K562 (cell line): Measurements from ENCODE around the gene EMC6. TPM values are rescaled to one million over a fixed set of nuclear protein-coding genes. Genes with fewer than 3 reads are reported as not detected.

Experiments
- ATAC-seq: fragments of 200-7000 bp; cut with Tn5 transposase; 3 replicates; pipeline ENCODE4 v1.9.1; 2020; ENCODE audit warnings: moderate library complexity
- BruUV-seq: library from RNA; stranded (reverse); fragments of 400-500 nt; replicated peaks from 2 replicates; lab custom pipeline; 2021; lab: Mats Ljungman, UMichigan
- CTCF ChIA-PET: fragments of 300-600 bp; formaldehyde crosslinking; extraction: SDS; loops from one replicate; lab custom pipeline; 2021; ENCODE audit warnings: low intra/inter-chr PET ratio; lab: Yijun Ruan, JAX
- POLR2A ChIA-PET: fragments of 300-600, 350-650 bp; sonication (Branson Sonifier 250); formaldehyde crosslinking; extraction: SDS; loops from one replicate; lab custom pipeline; 2021; ENCODE audit warnings: antibody characterized with exemption, inconsistent platforms; lab: Yijun Ruan, JAX
- DNase-seq, 4 experiments: peaks; one replicate each; pipeline versions ENCODE4 v3.0.0 to v3.0.0-alpha.2; 2011 to 2018; ENCODE audit warnings: low spot score in 3 of 4, mixed read lengths in 3 of 4; ENCODE audit errors: extremely low read depth in 1 of 4
- FAIRE-seq: peaks from 2 replicates; lab custom pipeline; 2011; peaks lifted over from hg19 to GRCh38; lab: Jason Lieb, UNC
- H2AFZ ChIP-seq: 2 replicates; pipeline ENCODE4 v1.6.0; 2011; ENCODE audit warnings: low read depth, low read length, control low read depth, inconsistent platforms
- H3K27ac ChIP-seq: fragments of 200-600 bp; 3 replicates; pipeline ENCODE4 v1.8.0; 2011; ENCODE audit warnings: low read depth, mild to moderate bottlenecking, control low read depth, inconsistent platforms, low read length, moderate library complexity, mixed read lengths; ENCODE audit errors: extremely low read depth
- H3K27me3 ChIP-seq, 2 experiments: fragments of 300-600 bp in 1 of 2; 2 replicates in 1 of 2; 3 replicates in 1 of 2; pipeline versions ENCODE4 v1.6.0 to v1.8.0; 2011; ENCODE audit warnings: inconsistent platforms in 2 of 2, low read length in 2 of 2, mild to moderate bottlenecking in 1 of 2, mixed read lengths in 1 of 2, moderate library complexity in 1 of 2; ENCODE audit not compliant: control insufficient read depth in 2 of 2, insufficient read depth in 2 of 2
- H3K36me3 ChIP-seq: fragments of 300-600 bp; 3 replicates; pipeline ENCODE4 v1.8.0; 2011; ENCODE audit warnings: mild to moderate bottlenecking, low read length, inconsistent platforms; ENCODE audit not compliant: control insufficient read depth, insufficient read depth
- H3K4me1 ChIP-seq, 2 experiments: fragments of 200-600 bp in 1 of 2; replicated peaks in 1 of 2; 2 replicates in 1 of 2; 3 replicates in 1 of 2; pipeline versions ENCODE4 v1.5.1 to v1.8.0; 2011; ENCODE audit warnings: inconsistent platforms in 2 of 2, low read length in 2 of 2, mild to moderate bottlenecking in 1 of 2, mixed read lengths in 1 of 2, moderate library complexity in 1 of 2; ENCODE audit not compliant: control insufficient read depth in 2 of 2, insufficient read depth in 2 of 2
- H3K4me2 ChIP-seq: 2 replicates; pipeline ENCODE4 v1.6.1; 2011; ENCODE audit warnings: low read length, control low read depth, inconsistent platforms, mixed read lengths; ENCODE audit not compliant: insufficient read depth
- H3K4me3 ChIP-seq: fragments of 200-600 bp; sonication (generic), shearing (Covaris generic); 2 replicates; pipeline ENCODE4 v1.5.1; 2016; ENCODE audit warnings: control low read depth, inconsistent platforms
- H3K79me2 ChIP-seq: fragments of 200-600 bp; 3 replicates; pipeline ENCODE4 v1.8.0; 2011; ENCODE audit warnings: low read length, inconsistent platforms; ENCODE audit not compliant: control insufficient read depth, insufficient read depth
- H3K9ac ChIP-seq, 2 experiments: 2 replicates each; pipeline versions ENCODE4 v1.6.0 to v1.6.1; 2011; ENCODE audit warnings: low read depth in 2 of 2, low read length in 2 of 2, control low read depth in 1 of 2, inconsistent platforms in 1 of 2, mild to moderate bottlenecking in 1 of 2, mixed read lengths in 1 of 2; ENCODE audit not compliant: insufficient read depth in 1 of 2
- H3K9me1 ChIP-seq: one replicate; pipeline ENCODE4 v1.6.0; 2011; ENCODE audit warnings: inconsistent platforms, mild to moderate bottlenecking, low read length, moderate library complexity; ENCODE audit not compliant: control insufficient read depth, insufficient read depth
- H3K9me3 ChIP-seq: replicated peaks from 2 replicates; pipeline ENCODE4 v1.5.1; 2011; ENCODE audit warnings: low read depth, low read length, inconsistent platforms; ENCODE audit not compliant: control insufficient read depth, insufficient read depth
- H4K20me1 ChIP-seq: replicated peaks from 2 replicates; pipeline ENCODE4 v1.6.1; 2011; ENCODE audit warnings: low read length, inconsistent platforms, mixed read lengths; ENCODE audit not compliant: control insufficient read depth, insufficient read depth
- CBX1 ChIP-seq: sonication (generic); IDR thresholded peaks from 2 replicates; pipeline ENCODE4 v1.6.1; 2016; ENCODE audit warnings: antibody characterized with exemption, low read depth, mild to moderate bottlenecking
- CREB1 ChIP-seq, 2 experiments: sonication (generic) in 1 of 2; formaldehyde crosslinking in 1 of 2; IDR thresholded peaks; 2 replicates each; pipeline versions ENCODE4 v1.6.1 to v1.8.0; 2012 to 2022; ENCODE audit warnings: inconsistent platforms in 1 of 2, mild to moderate bottlenecking in 1 of 2, missing genetic modification reagents in 1 of 2, moderate library complexity in 1 of 2
- CTCF ChIP-seq, 3 experiments: IDR thresholded peaks in 2 of 3; conservative IDR thresholded peaks in 1 of 3; 2 replicates each; pipeline ENCODE4 v1.5.1; 2011 to 2012; ENCODE audit warnings: low read length in 3 of 3, mild to moderate bottlenecking in 3 of 3, control low read depth in 2 of 3, improper control_type of control experiment in 1 of 3, inconsistent platforms in 1 of 3, low read depth in 1 of 3, mixed read lengths in 1 of 3, moderate library complexity in 1 of 3; ENCODE audit not compliant: insufficient read depth in 2 of 3
- EGR1 ChIP-seq: fragments of 450-650 bp; conservative IDR thresholded peaks from 2 replicates; pipeline ENCODE4 v1.6.1; 2017; ENCODE audit warnings: mild to moderate bottlenecking
- HMG20B ChIP-seq: fragments of 250-450 bp; sonication (Bioruptor Pico); IDR thresholded peaks from 2 replicates; pipeline ENCODE4 v1.5.0; 2021; ENCODE audit warnings: mild to moderate bottlenecking
- KLF16 ChIP-seq: IDR thresholded peaks from 2 replicates; pipeline ENCODE4 v1.6.1; 2016; ENCODE audit warnings: antibody characterized with exemption
- MCM3 ChIP-seq: fragments of 450-650 bp; IDR thresholded peaks from 2 replicates; pipeline ENCODE4 v1.6.1; 2016
- MED1 ChIP-seq: sonication (generic); formaldehyde crosslinking; IDR thresholded peaks from 2 replicates; pipeline ENCODE4 v1.8.1; 2023; ENCODE audit warnings: missing genetic modification reagents, borderline replicate concordance
- NELFE ChIP-seq: IDR thresholded peaks from 2 replicates; pipeline ENCODE4 v1.6.1; 2011; ENCODE audit warnings: mild to moderate bottlenecking; ENCODE audit not compliant: insufficient read depth, insufficient read length
- NONO ChIP-seq, 2 experiments: fragments of 200-400 bp in 1 of 2; fragments of 450-650 bp in 1 of 2; formaldehyde crosslinking in 1 of 2; IDR thresholded peaks; 2 replicates each; pipeline ENCODE4 v1.6.1; 2017; ENCODE audit warnings: low read depth in 2 of 2, mild to moderate bottlenecking in 2 of 2, moderate library complexity in 2 of 2, low read length in 1 of 2
- PTBP1 ChIP-seq: fragments of 200-400 bp; formaldehyde crosslinking; IDR thresholded peaks from 2 replicates; pipeline ENCODE4 v1.6.1; 2017; ENCODE audit warnings: low read depth, low read length
- RAD21 ChIP-seq, 2 experiments: fragments of 250-450 bp in 1 of 2; fragments of 450-650 bp in 1 of 2; sonication (Bioruptor Pico) in 1 of 2; formaldehyde crosslinking in 1 of 2; IDR thresholded peaks in 1 of 2; conservative IDR thresholded peaks in 1 of 2; 2 replicates each; pipeline versions ENCODE4 v1.4.0 to v1.8.0; 2020 to 2022; ENCODE audit warnings: mild to moderate bottlenecking in 2 of 2, moderate library complexity in 1 of 2
- SIN3B ChIP-seq: fragments of 450-650 bp; IDR thresholded peaks from 2 replicates; pipeline ENCODE4 v1.6.1; 2017; ENCODE audit warnings: low read depth, mild to moderate bottlenecking, moderate library complexity
- SMAD4 ChIP-seq: fragments of 250-450 bp; sonication (Bioruptor Pico); conservative IDR thresholded peaks from 2 replicates; pipeline ENCODE4 v1.8.0; 2021; ENCODE audit warnings: inconsistent platforms, mild to moderate bottlenecking, moderate library complexity
- SP1 ChIP-seq: sonication (generic); formaldehyde crosslinking; IDR thresholded peaks from 2 replicates; pipeline ENCODE4 v1.8.1; 2022; ENCODE audit warnings: mild to moderate bottlenecking, missing genetic modification reagents
- THAP7 ChIP-seq: fragments of 250-450 bp; sonication (Bioruptor Pico); IDR thresholded peaks from 2 replicates; pipeline ENCODE4 v1.5.0; 2021
- TRIM28 ChIP-seq: fragments of 450-650 bp; IDR thresholded peaks from 2 replicates; pipeline ENCODE4 v1.6.1; 2017
- ZBTB17 ChIP-seq: fragments of 450-650 bp; formaldehyde crosslinking; IDR thresholded peaks from 2 replicates; pipeline ENCODE4 v1.4.0; 2020; ENCODE audit warnings: mild to moderate bottlenecking
- ZNF511 ChIP-seq: sonication (generic); formaldehyde crosslinking; IDR thresholded peaks from 2 replicates; pipeline ENCODE4 v1.8.0; 2022; ENCODE audit warnings: mild to moderate bottlenecking, missing genetic modification reagents
- ZNF696 ChIP-seq: fragments of 250-450 bp; sonication (Bioruptor Pico); conservative IDR thresholded peaks from 2 replicates; pipeline ENCODE4 v1.4.0; 2020; ENCODE audit warnings: mild to moderate bottlenecking, moderate library complexity
- WGBS: fragments of 100-300 bp; shearing (Covaris generic); methylation state at CpG from one replicate; pipeline ENCODE4 v1.1.6; 2016; ENCODE audit warnings: low coverage, mixed read lengths; ENCODE audit not compliant: insufficient coverage; ENCODE audit errors: missing lambda C conversion rate; 5-methylcytosine and 5-hydroxymethylcytosine counted together
- in situ Hi-C: fragments of 300-500 bp; cut with MboI; formaldehyde crosslinking; loops from 4 replicates; pipeline ENCODE4 v1.15.0; 2018; ENCODE audit warnings: inconsistent platforms, mixed read lengths
- intact Hi-C: fragments of 100-400 bp; cut with micrococcal nuclease; formaldehyde crosslinking; loops from 2 replicates; pipeline ENCODE4 v1.14.2; 2022
- polyA plus RNA-seq, 8 experiments: library from polyadenylated mRNA; depleted of rRNA in 4 of 8; stranded (reverse) in 5 of 8; unstranded in 3 of 8; fragments of >200 nt; fragmentation: Nextera tagmentation in 2 of 8; fragmentation: Illumina TruSeq in 1 of 8; extraction: Ambion mirVana in 2 of 8; extraction: Trizol in 1 of 8; gene quantifications; 2 replicates each; pipeline versions ENCODE4 v1.2.1 to v1.2.3, GENCODE V29; 2011 to 2014; ENCODE audit warnings: inconsistent platforms in 1 of 8, missing spikeins in 1 of 8
- total RNA-seq, 7 experiments: library from RNA; depleted of rRNA in 6 of 7; stranded (reverse); fragments of >200 nt in 6 of 7; fragmentation: Illumina TruSeq in 2 of 7; extraction: Trizol in 2 of 7; gene quantifications; 2 replicates each; pipeline versions ENCODE4 v1.2.1 to v1.2.3, GENCODE V29; 2011 to 2021; ENCODE audit warnings: low replicate concordance in 1 of 7

Gene EMC6
- total and polyA plus RNA-seq, 9 of the 15 experiments (the other 6 are each of a cell fraction or from before 2014, with no cell fraction given), result 2.9 to 136 (median 24.9) TPM

- TF ChIP-seq CTCF (IDR thresholded peaks at IDR 0.05 in 2 of 3, conservative IDR thresholded peaks at IDR 0.05 in 1 of 3; ENCODE audit: insufficient read depth in 2 of 3, low read depth in 1 of 3, low read length in 3 of 3), result no peak
Observed at GRCh38 chr17:3682033-3682432, 13.4 kb downstream of the EMC6 start (continued).

GRCh38 chr17:3683054-3683511, 14.5 kb downstream of the EMC6 start:
- no peaks in the 10 kb centered on the region for H4K20me1 ChIP-seq
- in situ Hi-C loops, result loop anchor here (5.0 kb wide), 1 partner anchor 49 kb away; no protein-coding TSS in a partner anchor
- no peak overlapping the region for H2AFZ ChIP-seq
- H3K9ac ChIP-seq, result no peak overlapping the region
- DNase-seq (peak; percentile 52 to 74 (median 65)), FAIRE-seq (peak; percentile 77), ATAC-seq (peak; percentile 90)
- H3K9me3 ChIP-seq, result no peaks in the 10 kb centered on the region
- BruUV-seq, result no TSS peak
- ChIA-PET CTCF (interaction anchor here (1.1 kb wide), 1 partner anchor 145 kb away, joined by 3 read pairs; no protein-coding TSS in a partner anchor), POLR2A (no interaction called here)
- H3K4me1 ChIP-seq, result peaks cover 0 to 21% of the 10 kb centered on the region in 2 experiments; a peak in 2 of 5 replicates
- H3K9me1 ChIP-seq, result no peaks in the 10 kb centered on the region
- H3K27ac ChIP-seq, result no peak overlapping the region
- peaks cover 0 to 17% of the 10 kb centered on the region in 2 experiments; a peak in 2 of 5 replicates for H3K27me3 ChIP-seq
- no peak overlapping the region for H3K4me3 ChIP-seq
- H3K4me2 ChIP-seq, result no peak overlapping the region
- WGBS, result 3% methylated on average over 10 of the region's 10 CpGs
- intact Hi-C loops, result loop anchor here (2.0 to 10.0 kb wide), 3 partner anchors 50 to 638 kb away; no protein-coding TSS in a partner anchor
- no peaks in the 10 kb centered on the region for H3K36me3 ChIP-seq
- H3K79me2 ChIP-seq, result no peaks in the 10 kb centered on the region
- no peak for TF ChIP-seq SMAD4 (CRISPR knock-in tag)
- TF ChIP-seq CBX1, result no peak
- no peak for TF ChIP-seq EGR1
- no peak for TF ChIP-seq CREB1 (IDR thresholded peaks at IDR 0.05)
- TF ChIP-seq CREB1 (CRISPR knock-in tag; IDR thresholded peaks at IDR 0.05), result no peak
- no peak for TF ChIP-seq SIN3B
- TF ChIP-seq TRIM28, result no peak
- TF ChIP-seq ZNF511 (CRISPR knock-in tag), result no peak
- peak; percentile 65 to 72 for TF ChIP-seq RAD21 (CRISPR knock-in tag; conservative IDR thresholded peaks at IDR 0.05 in 1 of 2, IDR thresholded peaks at IDR 0.05 in 1 of 2)
- no peak for TF ChIP-seq HMG20B (CRISPR knock-in tag)
- no peak for TF ChIP-seq THAP7 (CRISPR knock-in tag)
- no peak for TF ChIP-seq NONO (IDR thresholded peaks at IDR 0.05; ENCODE audit: low read depth in 2 of 2, low read length in 1 of 2)
- TF ChIP-seq PTBP1, result no peak
- no peak for TF ChIP-seq NELFE
- TF ChIP-seq ZNF696 (CRISPR knock-in tag), result no peak
- peak; percentile 49; the same call in 1 of the 2 replicates for TF ChIP-seq KLF16
- TF ChIP-seq SP1, result no peak
- TF ChIP-seq ZBTB17, result no peak
- no peak for TF ChIP-seq MED1
- TF ChIP-seq MCM3, result no peak
